ENCODE measurements around the gene CELF4. TPM values are rescaled to one million over a fixed set of nuclear protein-coding genes. Genes with fewer than 3 reads are reported as not detected.

CELF4 gene
- total and polyA plus RNA-seq, 2 of the 4 experiments (the other 2 are of a cell fraction), result not detected

- Histone ChIP-seq H3K18ac (ENCODE audit: low read depth, low read length) (no peak overlapping the region), H4K91ac (ENCODE audit: insufficient read depth, low read depth, low read length) (no peak overlapping the region), H3K4ac (ENCODE audit: low read depth, low read length) (no peak overlapping the region), H2AFZ (replicated peaks; ENCODE audit: low read length, poor library complexity) (no peak overlapping the region), H3K36me3 (ENCODE audit: control insufficient read depth, insufficient read depth, low read length) (no peaks in the 10 kb centered on the region), H3K9me3 (ENCODE audit: control insufficient read depth, insufficient read depth, low read length) (no peaks in the 10 kb centered on the region), H3K23ac (ENCODE audit: low read depth, low read length) (no peak overlapping the region), H4K8ac (ENCODE audit: low read depth in 2 of 2, low read length in 2 of 2) (no peak overlapping the region), H2BK5ac (ENCODE audit: low read depth, low read length, poor library complexity, severe bottlenecking) (no peak overlapping the region), H2BK20ac (ENCODE audit: low read depth, low read length) (no peak overlapping the region), H2BK15ac (ENCODE audit: low read depth, low read length) (no peak overlapping the region), H2AK9ac (replicated peaks; ENCODE audit: low read depth, low read length, poor library complexity) (no peak overlapping the region), H3K4me1 (ENCODE audit: control insufficient read depth, insufficient read depth, low read length) (no peaks in the 10 kb centered on the region), H3K9me1 (ENCODE audit: insufficient read depth, low read length) (no peaks in the 10 kb centered on the region), H3K4me3 (ENCODE audit: insufficient read depth, low read depth, low read length) (no peak overlapping the region), H2AK5ac (ENCODE audit: low read depth, low read length) (no peak overlapping the region), H4K5ac (ENCODE audit: low read depth, low read length) (no peak overlapping the region), H3K14ac (replicated peaks; ENCODE audit: low read depth, low read length) (no peak overlapping the region), H3K79me1 (ENCODE audit: low read depth in 1 of 2, low read length in 2 of 2) (no peaks in the 10 kb centered on the region), H3K27ac (ENCODE audit: insufficient read depth, low read length) (no peak overlapping the region), H3K27me3 (ENCODE audit: control insufficient read depth, insufficient read depth, low read length) (peaks cover 45% of the 10 kb centered on the region), H4K20me1 (ENCODE audit: insufficient read depth, low read length) (no peaks in the 10 kb centered on the region), H2BK120ac (ENCODE audit: low read depth, low read length) (no peak overlapping the region), H3K56ac (ENCODE audit: extremely low read depth, insufficient read depth, low read length) (no peak overlapping the region), H3K4me2 (ENCODE audit: low read depth, low read length) (no peak overlapping the region), H3K9ac (ENCODE audit: low read depth, low read length) (no peak overlapping the region)
- ChIA-PET CTCF (no interaction called here), POLR2A (ENCODE audit: unreplicated experiment) (no interaction called here)
- intact Hi-C loops (cut with micrococcal nuclease) (no loop called here), dilution Hi-C loops (cut with HindIII; ENCODE audit: low sequenced_read_pairs, unreplicated experiment) (no loop called here), in situ Hi-C loops (cut with MboI; ENCODE audit: low sequenced_read_pairs) (no loop called here)
- DNase-seq (no peak), ATAC-seq (ENCODE audit: low read depth) (no peak)
- 80% methylated on average over 2 of the region's 6 CpGs; no CpG with 5 or more reads in 1 of the 2 experiments for WGBS, 2 experiments (ENCODE audit: extremely low coverage in 2 of 2, insufficient read length in 1 of 2)
- TF ChIP-seq ELK1 (IDR thresholded peaks at IDR 0.05; ENCODE audit: borderline replicate concordance, low read depth, low read length) (no peak), USF2 (IDR thresholded peaks at IDR 0.05; ENCODE audit: low read depth, low read length) (no peak), RFX5 (IDR thresholded peaks at IDR 0.05; ENCODE audit: low read depth, low read length) (no peak), SMC3 (IDR thresholded peaks at IDR 0.05; ENCODE audit: low read depth, low read length) (no peak), POLR2A (IDR thresholded peaks at IDR 0.05; ENCODE audit: low read depth, low read length) (no peak), MAZ (IDR thresholded peaks at IDR 0.05; ENCODE audit: borderline replicate concordance, low read depth, low read length) (no peak), MXI1 (IDR thresholded peaks at IDR 0.05; ENCODE audit: borderline replicate concordance, low read depth, low read length) (no peak), NFE2L2 (IDR thresholded peaks at IDR 0.05; ENCODE audit: low read depth, low read length) (no peak), CEBPB (IDR thresholded peaks at IDR 0.05; ENCODE audit: low read depth, low read length) (no peak), BHLHE40 (IDR thresholded peaks at IDR 0.05; ENCODE audit: low read depth, low read length) (no peak)
- BruUV-seq (replicated peaks), result no TSS peak
Measured at GRCh38 chr18:37327063-37327577, 238.5 kb downstream of the CELF4 start.
